Uterus (tissue), 2 donors: ENCODE results near the gene AKT3.

Experiments used
- POLR2A ChIP-seq, 2 donors: fragments of 450-650 bp; IDR thresholded peaks; one replicate each; pipeline ENCODE4 v1.6.1; 2016; ENCODE audit warnings: antibody characterized with exemption in 2 of 2, mild to moderate bottlenecking in 1 of 2, moderate library complexity in 1 of 2
- TF ChIP-seq, protein P1 (sequence below), 4 experiments: fragments of 200-600 bp in 2 of 4; fragments of 450-650 bp in 2 of 4; sonication (generic) in 2 of 4; IDR thresholded peaks; one replicate each; pipeline ENCODE4 v1.5.1; 2016 to 2019; ENCODE audit warnings: antibody characterized with exemption in 4 of 4, mild to moderate bottlenecking in 2 of 4, moderate library complexity in 1 of 4

DNA sequence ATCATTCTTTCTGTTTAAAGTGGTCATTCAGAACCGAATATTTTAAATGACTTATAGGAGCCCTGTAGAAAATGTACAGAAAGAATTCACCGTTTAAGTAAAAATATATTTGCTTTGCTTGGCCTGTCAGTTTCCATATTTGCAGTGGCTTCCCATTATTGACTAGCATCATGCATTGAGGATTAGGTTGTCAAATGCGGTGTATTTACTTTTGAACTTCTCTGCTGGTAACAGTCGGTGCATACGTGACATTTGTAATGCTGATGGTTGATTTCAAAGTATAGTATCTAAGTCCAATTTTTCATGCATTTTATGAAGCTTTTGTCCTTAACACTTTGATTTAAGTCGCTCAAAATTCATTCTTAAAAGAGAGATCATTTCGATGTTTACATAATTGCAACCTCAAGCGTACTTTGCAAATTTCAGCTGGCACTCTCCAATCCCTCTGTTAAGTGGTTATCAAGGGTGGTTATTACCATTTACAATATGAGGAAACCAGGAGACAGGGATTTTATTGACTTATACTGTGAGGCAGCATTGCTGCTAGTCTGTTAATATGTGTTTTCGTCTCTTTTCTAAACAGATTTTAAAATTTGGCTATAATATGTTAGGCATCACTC, 392.6 kb downstream of the AKT3 start:
- TF ChIP-seq, protein P1, sequence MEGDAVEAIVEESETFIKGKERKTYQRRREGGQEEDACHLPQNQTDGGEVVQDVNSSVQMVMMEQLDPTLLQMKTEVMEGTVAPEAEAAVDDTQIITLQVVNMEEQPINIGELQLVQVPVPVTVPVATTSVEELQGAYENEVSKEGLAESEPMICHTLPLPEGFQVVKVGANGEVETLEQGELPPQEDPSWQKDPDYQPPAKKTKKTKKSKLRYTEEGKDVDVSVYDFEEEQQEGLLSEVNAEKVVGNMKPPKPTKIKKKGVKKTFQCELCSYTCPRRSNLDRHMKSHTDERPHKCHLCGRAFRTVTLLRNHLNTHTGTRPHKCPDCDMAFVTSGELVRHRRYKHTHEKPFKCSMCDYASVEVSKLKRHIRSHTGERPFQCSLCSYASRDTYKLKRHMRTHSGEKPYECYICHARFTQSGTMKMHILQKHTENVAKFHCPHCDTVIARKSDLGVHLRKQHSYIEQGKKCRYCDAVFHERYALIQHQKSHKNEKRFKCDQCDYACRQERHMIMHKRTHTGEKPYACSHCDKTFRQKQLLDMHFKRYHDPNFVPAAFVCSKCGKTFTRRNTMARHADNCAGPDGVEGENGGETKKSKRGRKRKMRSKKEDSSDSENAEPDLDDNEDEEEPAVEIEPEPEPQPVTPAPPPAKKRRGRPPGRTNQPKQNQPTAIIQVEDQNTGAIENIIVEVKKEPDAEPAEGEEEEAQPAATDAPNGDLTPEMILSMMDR (IDR thresholded peaks at IDR 0.05), result no peak
- no peak for TF ChIP-seq POLR2A (IDR thresholded peaks at IDR 0.05)
